Neural cell (in vitro differentiated cells): ENCODE results near the gene CCER1. TPM values are rescaled to one million over a fixed set of nuclear protein-coding genes. Genes with fewer than 3 reads are reported as not detected.

ENCODE experiments used
- H2AFZ ChIP-seq: fragments of 200-600, 300-800 bp; sonication (generic), shearing (Covaris generic); 2 replicates; pipeline ENCODE4 v1.6.0; 2014; ENCODE audit warnings: low read depth, mild to moderate bottlenecking, antibody characterized with exemption, low read length, moderate library complexity
- H3F3A ChIP-seq: fragments of 200-600 bp; shearing (Covaris generic); 2 replicates; pipeline ENCODE4 v1.6.1; 2016; ENCODE audit warnings: mild to moderate bottlenecking, moderate library complexity, mixed read lengths, antibody characterized with exemption, low read length; ENCODE audit not compliant: insufficient read depth, poor library complexity, severe bottlenecking
- H3K27ac ChIP-seq: fragments of 200-600, 300-800 bp; sonication (generic), shearing (Covaris generic); 2 replicates; pipeline ENCODE4 v1.5.1; 2014; ENCODE audit warnings: mild to moderate bottlenecking, low read length, moderate library complexity
- H3K27me3 ChIP-seq: fragments of 300-800, 200-600 bp; sonication (generic), shearing (Covaris generic); 2 replicates; pipeline ENCODE4 v1.6.0; 2014; ENCODE audit warnings: mild to moderate bottlenecking, low read depth, low read length, moderate library complexity; ENCODE audit not compliant: insufficient read depth
- H3K36me3 ChIP-seq: fragments of 300-800, 200-600 bp; sonication (generic), shearing (Covaris generic); 2 replicates; pipeline ENCODE4 v1.5.1; 2014; ENCODE audit warnings: mild to moderate bottlenecking, antibody characterized with exemption, low read length, moderate library complexity; ENCODE audit not compliant: insufficient read depth
- H3K4me2 ChIP-seq: fragments of 300-800, 200-600 bp; sonication (generic), shearing (Covaris generic); 2 replicates; pipeline ENCODE4 v1.6.0; 2014; ENCODE audit warnings: mild to moderate bottlenecking, low read length
- H3K4me3 ChIP-seq: fragments of 300-800, 200-600 bp; sonication (generic), shearing (Covaris generic); 2 replicates; pipeline ENCODE4 v1.5.1; 2014; ENCODE audit warnings: mild to moderate bottlenecking, low read length, moderate library complexity
- H3K79me2 ChIP-seq: fragments of 200-600 bp; shearing (Covaris generic); replicated peaks from 2 replicates; pipeline ENCODE4 v1.6.0; 2014; ENCODE audit warnings: mild to moderate bottlenecking, low read length, moderate library complexity; ENCODE audit not compliant: insufficient read depth
- H3K9ac ChIP-seq: fragments of 300-800, 200-600 bp; sonication (generic), shearing (Covaris generic); 2 replicates; pipeline ENCODE4 v1.6.1; 2016; ENCODE audit warnings: mild to moderate bottlenecking, low read length, mixed read lengths
- H3K9me2 ChIP-seq: fragments of 200-600 bp; shearing (Covaris generic); 2 replicates; pipeline ENCODE4 v1.6.1; 2016; ENCODE audit warnings: mild to moderate bottlenecking, low read length, mixed read lengths; ENCODE audit not compliant: insufficient read depth
- H3K9me3 ChIP-seq: fragments of 200-600, 300-800 bp; sonication (generic), shearing (Covaris generic); 2 replicates; pipeline ENCODE4 v1.6.1; 2016; ENCODE audit warnings: mild to moderate bottlenecking, mixed run types, low read length, moderate library complexity, mixed read lengths
- H4K20me1 ChIP-seq: fragments of 200-600 bp; shearing (Covaris generic); 2 replicates; pipeline ENCODE4 v1.6.1; 2016; ENCODE audit warnings: mild to moderate bottlenecking, mixed run types; ENCODE audit not compliant: insufficient read depth
- EP300 ChIP-seq: fragments of 450-650 bp; conservative IDR thresholded peaks from 2 replicates; pipeline ENCODE4 v1.6.1; 2014; ENCODE audit warnings: antibody characterized with exemption, mild to moderate bottlenecking, moderate library complexity; ENCODE audit not compliant: poor library complexity, severe bottlenecking
- EZH2 ChIP-seq: fragments of 200-600, 300-800 bp; shearing (Covaris generic), sonication (generic); IDR thresholded peaks from 2 replicates; pipeline ENCODE4 v1.6.1; 2014; ENCODE audit warnings: antibody characterized with exemption, low read length, borderline replicate concordance, mild to moderate bottlenecking; ENCODE audit not compliant: insufficient read depth, poor library complexity, severe bottlenecking
- POLR2AphosphoS5 ChIP-seq: IDR thresholded peaks from 2 replicates; pipeline ENCODE4 v1.6.1; 2012
- RAD21 ChIP-seq: fragments of 450-650 bp; conservative IDR thresholded peaks from 2 replicates; pipeline ENCODE4 v1.6.1; 2014; ENCODE audit warnings: antibody characterized with exemption, mild to moderate bottlenecking, moderate library complexity
- SMC3 ChIP-seq: fragments of 450-650 bp; conservative IDR thresholded peaks from 2 replicates; pipeline ENCODE4 v1.6.1; 2014; ENCODE audit warnings: antibody characterized with exemption, mild to moderate bottlenecking, moderate library complexity; ENCODE audit not compliant: poor library complexity
- TAF1 ChIP-seq: IDR thresholded peaks from 2 replicates; pipeline ENCODE4 v1.6.1; 2012; ENCODE audit warnings: low read depth
- polyA plus RNA-seq: library from polyadenylated mRNA; depleted of rRNA; stranded (reverse); fragments of >200 nt; gene quantifications from 2 replicates; pipeline ENCODE4 v1.2.3, GENCODE V29; 2014
- TF ChIP-seq, protein P1 (sequence below): IDR thresholded peaks from 2 replicates; pipeline ENCODE4 v1.6.1; 2012; ENCODE audit warnings: borderline replicate concordance
- TF ChIP-seq, protein P2 (sequence below): fragments of 450-650 bp; IDR thresholded peaks from 2 replicates; pipeline ENCODE4 v1.5.1; 2014; ENCODE audit warnings: antibody characterized with exemption, mild to moderate bottlenecking, moderate library complexity; ENCODE audit not compliant: poor library complexity, severe bottlenecking

The CCER1 gene
- polyA plus RNA-seq, 1 donor from 2014 or later = not detected

- Histone ChIP-seq H3F3A (no peaks in the 10 kb centered on the region), H3K9ac (no peak overlapping the region), H3K27me3 (no peaks in the 10 kb centered on the region), H3K36me3 (no peaks in the 10 kb centered on the region), H3K9me2 (no peaks in the 10 kb centered on the region), H3K79me2 (no peaks in the 10 kb centered on the region), H3K27ac (no peak overlapping the region), H2AFZ (no peak overlapping the region), H3K4me2 (no peak overlapping the region), H4K20me1 (no peaks in the 10 kb centered on the region), H3K4me3 (no peak overlapping the region), H3K9me3 (no peaks in the 10 kb centered on the region)
- TF ChIP-seq, protein P1, sequence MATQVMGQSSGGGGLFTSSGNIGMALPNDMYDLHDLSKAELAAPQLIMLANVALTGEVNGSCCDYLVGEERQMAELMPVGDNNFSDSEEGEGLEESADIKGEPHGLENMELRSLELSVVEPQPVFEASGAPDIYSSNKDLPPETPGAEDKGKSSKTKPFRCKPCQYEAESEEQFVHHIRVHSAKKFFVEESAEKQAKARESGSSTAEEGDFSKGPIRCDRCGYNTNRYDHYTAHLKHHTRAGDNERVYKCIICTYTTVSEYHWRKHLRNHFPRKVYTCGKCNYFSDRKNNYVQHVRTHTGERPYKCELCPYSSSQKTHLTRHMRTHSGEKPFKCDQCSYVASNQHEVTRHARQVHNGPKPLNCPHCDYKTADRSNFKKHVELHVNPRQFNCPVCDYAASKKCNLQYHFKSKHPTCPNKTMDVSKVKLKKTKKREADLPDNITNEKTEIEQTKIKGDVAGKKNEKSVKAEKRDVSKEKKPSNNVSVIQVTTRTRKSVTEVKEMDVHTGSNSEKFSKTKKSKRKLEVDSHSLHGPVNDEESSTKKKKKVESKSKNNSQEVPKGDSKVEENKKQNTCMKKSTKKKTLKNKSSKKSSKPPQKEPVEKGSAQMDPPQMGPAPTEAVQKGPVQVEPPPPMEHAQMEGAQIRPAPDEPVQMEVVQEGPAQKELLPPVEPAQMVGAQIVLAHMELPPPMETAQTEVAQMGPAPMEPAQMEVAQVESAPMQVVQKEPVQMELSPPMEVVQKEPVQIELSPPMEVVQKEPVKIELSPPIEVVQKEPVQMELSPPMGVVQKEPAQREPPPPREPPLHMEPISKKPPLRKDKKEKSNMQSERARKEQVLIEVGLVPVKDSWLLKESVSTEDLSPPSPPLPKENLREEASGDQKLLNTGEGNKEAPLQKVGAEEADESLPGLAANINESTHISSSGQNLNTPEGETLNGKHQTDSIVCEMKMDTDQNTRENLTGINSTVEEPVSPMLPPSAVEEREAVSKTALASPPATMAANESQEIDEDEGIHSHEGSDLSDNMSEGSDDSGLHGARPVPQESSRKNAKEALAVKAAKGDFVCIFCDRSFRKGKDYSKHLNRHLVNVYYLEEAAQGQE = no peak
- TF ChIP-seq TAF1 (no peak), EZH2 (no peak), POLR2AphosphoS5 (no peak)
- TF ChIP-seq, protein P2, sequence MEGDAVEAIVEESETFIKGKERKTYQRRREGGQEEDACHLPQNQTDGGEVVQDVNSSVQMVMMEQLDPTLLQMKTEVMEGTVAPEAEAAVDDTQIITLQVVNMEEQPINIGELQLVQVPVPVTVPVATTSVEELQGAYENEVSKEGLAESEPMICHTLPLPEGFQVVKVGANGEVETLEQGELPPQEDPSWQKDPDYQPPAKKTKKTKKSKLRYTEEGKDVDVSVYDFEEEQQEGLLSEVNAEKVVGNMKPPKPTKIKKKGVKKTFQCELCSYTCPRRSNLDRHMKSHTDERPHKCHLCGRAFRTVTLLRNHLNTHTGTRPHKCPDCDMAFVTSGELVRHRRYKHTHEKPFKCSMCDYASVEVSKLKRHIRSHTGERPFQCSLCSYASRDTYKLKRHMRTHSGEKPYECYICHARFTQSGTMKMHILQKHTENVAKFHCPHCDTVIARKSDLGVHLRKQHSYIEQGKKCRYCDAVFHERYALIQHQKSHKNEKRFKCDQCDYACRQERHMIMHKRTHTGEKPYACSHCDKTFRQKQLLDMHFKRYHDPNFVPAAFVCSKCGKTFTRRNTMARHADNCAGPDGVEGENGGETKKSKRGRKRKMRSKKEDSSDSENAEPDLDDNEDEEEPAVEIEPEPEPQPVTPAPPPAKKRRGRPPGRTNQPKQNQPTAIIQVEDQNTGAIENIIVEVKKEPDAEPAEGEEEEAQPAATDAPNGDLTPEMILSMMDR = no peak
Observed at GRCh38 chr12:90925562-90925961, 29.4 kb downstream of the CCER1 start.

DNA sequence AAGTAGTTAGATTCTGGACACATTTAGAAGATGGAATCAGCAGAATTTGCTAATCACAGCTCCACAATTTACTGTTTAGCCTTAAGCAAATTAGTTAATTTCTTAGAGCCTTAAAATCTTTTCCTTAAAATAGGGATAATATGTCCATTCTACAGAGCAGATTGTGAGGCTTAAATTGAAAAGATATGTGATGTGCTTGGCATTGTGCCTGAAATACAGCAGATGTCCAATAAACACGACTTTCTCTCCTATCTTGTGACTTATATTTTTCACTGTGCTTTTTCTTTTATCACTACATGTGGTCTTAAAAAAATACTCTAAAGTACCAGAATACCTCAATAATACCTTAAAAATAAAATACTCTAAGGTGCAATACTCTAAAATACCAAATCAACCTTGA is 30.6 kb downstream of the CCER1 start:
- Histone ChIP-seq H3K4me2 (no peak overlapping the region), H3K9me2 (no peaks in the 10 kb centered on the region), H2AFZ (no peak overlapping the region), H3K27ac (no peak overlapping the region), H3K9me3 (no peaks in the 10 kb centered on the region), H3K36me3 (no peaks in the 10 kb centered on the region), H3K79me2 (no peaks in the 10 kb centered on the region), H4K20me1 (no peaks in the 10 kb centered on the region), H3K4me3 (no peak overlapping the region), H3K9ac (no peak overlapping the region), H3K27me3 (no peaks in the 10 kb centered on the region), H3F3A (no peaks in the 10 kb centered on the region)
- no peak for TF ChIP-seq TAF1
- TF ChIP-seq EP300 = no peak
- no peak for TF ChIP-seq POLR2AphosphoS5

DNA sequence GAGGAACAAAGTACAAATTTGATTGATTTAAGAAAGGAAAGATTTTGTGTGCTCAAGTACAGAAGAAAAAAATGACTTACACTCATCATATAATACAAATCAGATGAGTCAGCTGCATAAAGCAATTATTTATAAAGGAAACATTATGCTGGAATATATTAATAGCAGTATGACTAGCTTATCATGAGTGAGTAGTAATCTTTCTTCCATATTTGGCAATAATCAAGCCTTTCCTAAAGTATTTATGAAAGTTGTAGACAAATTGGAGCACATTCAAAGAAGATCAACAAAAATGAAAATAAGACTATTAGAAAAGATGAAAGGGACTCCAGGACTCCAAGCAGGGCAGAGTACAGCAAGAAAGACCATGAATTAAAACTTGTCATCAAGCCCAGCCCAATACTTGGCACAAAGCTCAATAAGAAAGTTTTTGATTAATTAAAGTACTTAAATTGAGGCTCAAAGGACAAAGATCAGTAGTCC is 32.8 kb downstream of the CCER1 start:
- H3K4me3 ChIP-seq = no peak overlapping the region
- H3K9me2 ChIP-seq = no peaks in the 10 kb centered on the region
- TF ChIP-seq TAF1 = no peak
- no peak for TF ChIP-seq POLR2AphosphoS5
- no peak for TF ChIP-seq EP300
- TF ChIP-seq RAD21 = no peak
- no peak for TF ChIP-seq SMC3
- H3K27me3 ChIP-seq = no peaks in the 10 kb centered on the region
- no peaks in the 10 kb centered on the region for H3K79me2 ChIP-seq
- no peak overlapping the region for H3K4me2 ChIP-seq
- no peak overlapping the region for H3K27ac ChIP-seq
- H2AFZ ChIP-seq = no peak overlapping the region
- H3K36me3 ChIP-seq = no peaks in the 10 kb centered on the region
- H3F3A ChIP-seq = no peaks in the 10 kb centered on the region
- no peaks in the 10 kb centered on the region for H4K20me1 ChIP-seq
- H3K9ac ChIP-seq = no peak overlapping the region
- no peaks in the 10 kb centered on the region for H3K9me3 ChIP-seq
